Activated naive CD8-positive, alpha-beta T cell treated with anti-CD3 and anti-CD28 coated beads, Interleukin-2, amount 50 U/mL, for 16 hours (primary cell): ENCODE data around the gene TPSD1.
"Not testable (repeated sequence)": the region's sequence is repeated elsewhere in the genome, so short reads cannot be mapped to it uniquely, and the experiment has no call there.

Source experiments
- DNase-seq: peaks from one replicate; pipeline ENCODE4 v3.0.0-alpha.2; 2020; ENCODE audit warnings: low read depth, low spot score

TPSD1 gene

GRCh38 chr16:1262846-1263221, 7.0 kb downstream of the TPSD1 start:
- DNase-seq: no peak

- DNase-seq: no peak
Measured at GRCh38 chr16:1263591-1264344, 7.9 kb downstream of the TPSD1 start.

GRCh38 chr16:1264345-1265089, 8.6 kb downstream of the TPSD1 start:
- no peak for DNase-seq

- no peak for DNase-seq
Measured at GRCh38 chr16:1265090-1265630, 9.3 kb downstream of the TPSD1 start.

- DNase-seq: no peak
Measured at GRCh38 chr16:1265826-1266225, 10.0 kb downstream of the TPSD1 start.

GRCh38 chr16:1269418-1269817, 13.5 kb downstream of the TPSD1 start:
- DNase-seq: not testable (repeated sequence)

GRCh38 chr16:1271380-1271723, 15.5 kb downstream of the TPSD1 start:
- DNase-seq: no peak

- not testable (repeated sequence) for DNase-seq
Measured at GRCh38 chr16:1271724-1272413, 16.0 kb downstream of the TPSD1 start.

GRCh38 chr16:1272453-1273198, 16.8 kb downstream of the TPSD1 start:
- no peak for DNase-seq

GRCh38 chr16:1273816-1274215, 17.9 kb downstream of the TPSD1 start:
- DNase-seq: no peak

GRCh38 chr16:1274767-1275166, 18.9 kb downstream of the TPSD1 start:
- DNase-seq: no peak

- DNase-seq: no peak
Measured at GRCh38 chr16:1275791-1276579, 20.1 kb downstream of the TPSD1 start.

- DNase-seq: no peak
Measured at GRCh38 chr16:1276580-1276878, 20.7 kb downstream of the TPSD1 start.

- no peak for DNase-seq
Measured at GRCh38 chr16:1277151-1277598, 21.3 kb downstream of the TPSD1 start.

- no peak for DNase-seq
Measured at GRCh38 chr16:1277617-1278282, 21.9 kb downstream of the TPSD1 start.

- DNase-seq: no peak
Measured at GRCh38 chr16:1278477-1278876, 22.6 kb downstream of the TPSD1 start.

GRCh38 chr16:1279081-1279944, 23.4 kb downstream of the TPSD1 start:
- no peak for DNase-seq

- no peak for DNase-seq
Measured at GRCh38 chr16:1279945-1280589, 24.2 kb downstream of the TPSD1 start.

- no peak for DNase-seq
Measured at GRCh38 chr16:1280783-1281182, 24.9 kb downstream of the TPSD1 start.
